Endothelial cell of umbilical vein (primary cell): Measurements from ENCODE around the gene FBXO4.

Experiments
- EZH2 ChIP-seq: IDR thresholded peaks from 2 replicates; pipeline ENCODE4 v1.6.1; 2012; ENCODE audit warnings: borderline replicate concordance, low read depth, mild to moderate bottlenecking, moderate library complexity, low read length, inconsistent platforms; ENCODE audit not compliant: severe bottlenecking
- FOS ChIP-seq: IDR thresholded peaks from 2 replicates; pipeline ENCODE4 v1.6.1; 2011; ENCODE audit warnings: mild to moderate bottlenecking, low read length, moderate library complexity, borderline replicate concordance; ENCODE audit not compliant: insufficient read depth
- POLR2A ChIP-seq: IDR thresholded peaks from 2 replicates; pipeline ENCODE4 v1.6.1; 2012; ENCODE audit warnings: low read depth, mild to moderate bottlenecking, control low read depth, low read length
- POLR2AphosphoS5 ChIP-seq: IDR thresholded peaks from 2 replicates; pipeline ENCODE4 v1.6.1; 2012; ENCODE audit warnings: low read depth, mild to moderate bottlenecking, control low read depth, low read length, moderate library complexity; ENCODE audit not compliant: insufficient read depth
- TF ChIP-seq, protein P1 (sequence below), 2 donors: IDR thresholded peaks; 1 replicate in 1 of 2; 2 replicates in 1 of 2; pipeline ENCODE4 v1.5.1; 2011; ENCODE audit warnings: low read length in 2 of 2, mild to moderate bottlenecking in 2 of 2, moderate library complexity in 2 of 2, control low read depth in 1 of 2, inconsistent platforms in 1 of 2, low read depth in 1 of 2; ENCODE audit not compliant: insufficient read depth in 1 of 2; ENCODE audit errors: extremely low read depth in 1 of 2

- TF ChIP-seq, protein P1, sequence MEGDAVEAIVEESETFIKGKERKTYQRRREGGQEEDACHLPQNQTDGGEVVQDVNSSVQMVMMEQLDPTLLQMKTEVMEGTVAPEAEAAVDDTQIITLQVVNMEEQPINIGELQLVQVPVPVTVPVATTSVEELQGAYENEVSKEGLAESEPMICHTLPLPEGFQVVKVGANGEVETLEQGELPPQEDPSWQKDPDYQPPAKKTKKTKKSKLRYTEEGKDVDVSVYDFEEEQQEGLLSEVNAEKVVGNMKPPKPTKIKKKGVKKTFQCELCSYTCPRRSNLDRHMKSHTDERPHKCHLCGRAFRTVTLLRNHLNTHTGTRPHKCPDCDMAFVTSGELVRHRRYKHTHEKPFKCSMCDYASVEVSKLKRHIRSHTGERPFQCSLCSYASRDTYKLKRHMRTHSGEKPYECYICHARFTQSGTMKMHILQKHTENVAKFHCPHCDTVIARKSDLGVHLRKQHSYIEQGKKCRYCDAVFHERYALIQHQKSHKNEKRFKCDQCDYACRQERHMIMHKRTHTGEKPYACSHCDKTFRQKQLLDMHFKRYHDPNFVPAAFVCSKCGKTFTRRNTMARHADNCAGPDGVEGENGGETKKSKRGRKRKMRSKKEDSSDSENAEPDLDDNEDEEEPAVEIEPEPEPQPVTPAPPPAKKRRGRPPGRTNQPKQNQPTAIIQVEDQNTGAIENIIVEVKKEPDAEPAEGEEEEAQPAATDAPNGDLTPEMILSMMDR (IDR thresholded peaks at IDR 0.05; ENCODE audit: extremely low read depth in 1 of 2, insufficient read depth in 1 of 2, low read depth in 1 of 2, low read length in 2 of 2): no peak
- TF ChIP-seq EZH2 (no peak), POLR2A (no peak), FOS (no peak), POLR2AphosphoS5 (no peak)
Measured at GRCh38 chr5:41956943-41957342, 31.9 kb downstream of the FBXO4 start.
